ENCODE measurements around the gene ANO7.

Gene ANO7

DNA sequence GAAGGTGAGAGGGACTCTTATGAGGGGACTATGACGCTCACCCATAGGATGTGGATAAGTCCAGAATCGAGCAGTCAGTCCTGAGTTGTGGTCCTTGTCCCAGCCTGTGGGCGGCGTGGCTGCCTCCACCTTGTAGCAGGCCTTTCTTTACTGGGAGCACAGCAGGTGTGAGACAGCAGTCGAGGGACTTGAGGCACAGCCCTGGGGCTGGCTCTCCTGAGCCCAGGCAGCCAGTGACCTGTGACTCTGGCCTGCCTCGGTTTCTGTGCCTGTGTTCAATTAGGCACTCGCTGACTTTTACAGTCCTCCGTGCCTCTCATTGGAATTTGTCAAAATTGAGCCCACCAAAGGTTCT is 30.0 kb upstream of the ANO7 start:
- DNase-seq (ENCODE audit: low spot score): no peak

DNA sequence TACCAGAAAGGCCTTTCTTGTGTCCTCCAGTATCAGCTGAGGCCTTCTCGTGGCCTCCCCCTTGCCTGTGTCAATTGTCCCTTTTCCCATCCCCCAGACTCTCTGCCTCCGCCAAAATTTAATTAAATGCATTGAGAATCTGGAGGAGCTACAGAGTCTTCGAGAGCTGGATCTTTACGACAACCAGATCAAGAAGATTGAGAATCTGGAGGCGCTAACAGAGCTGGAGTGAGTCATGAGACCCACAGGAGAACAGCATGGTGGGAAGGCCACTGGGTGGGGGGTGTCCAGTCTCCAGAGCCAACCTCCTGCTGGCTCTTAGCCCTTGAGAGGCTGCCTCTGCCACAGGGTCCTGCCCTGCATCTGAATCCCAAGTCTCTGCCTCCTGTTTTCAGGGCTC is 29.4 kb upstream of the ANO7 start:
- DNase-seq (ENCODE audit: low spot score): no peak

- DNase-seq (ENCODE audit: low spot score): no peak
Measured at GRCh38 chr2:241160318-241160717, 28.2 kb upstream of the ANO7 start.

DNA sequence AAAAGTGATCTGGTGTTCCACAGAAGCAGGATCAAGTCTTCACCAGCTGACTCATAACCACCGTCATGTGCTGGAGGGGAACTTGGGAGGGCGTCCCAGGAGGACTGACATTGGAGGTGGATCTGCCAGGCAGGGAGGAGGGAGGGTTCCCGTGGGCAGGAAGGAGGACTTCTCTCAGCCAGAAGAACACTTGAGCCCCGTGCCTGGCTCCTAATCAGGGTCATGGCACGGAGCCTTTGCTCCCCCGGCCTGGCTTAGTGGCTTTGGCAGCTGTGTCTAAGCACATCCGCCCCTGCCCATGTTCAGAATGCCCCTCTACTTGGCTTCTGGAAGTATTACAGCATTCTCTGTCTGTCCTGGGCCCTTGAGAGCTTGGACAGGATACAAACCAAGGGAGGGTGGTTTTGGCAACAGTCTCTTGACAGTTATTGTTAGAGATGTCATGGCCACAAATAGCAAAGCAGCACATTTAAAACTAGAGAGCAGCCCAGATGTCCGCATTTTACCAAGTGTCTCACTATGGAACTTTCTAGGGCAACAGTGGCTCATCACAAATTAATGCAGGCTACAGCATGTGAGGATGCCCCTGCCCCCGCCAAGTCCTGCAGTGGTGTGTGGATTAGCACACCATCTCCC is 26.7 kb upstream of the ANO7 start:
- no peak for DNase-seq (ENCODE audit: low spot score)

DNA sequence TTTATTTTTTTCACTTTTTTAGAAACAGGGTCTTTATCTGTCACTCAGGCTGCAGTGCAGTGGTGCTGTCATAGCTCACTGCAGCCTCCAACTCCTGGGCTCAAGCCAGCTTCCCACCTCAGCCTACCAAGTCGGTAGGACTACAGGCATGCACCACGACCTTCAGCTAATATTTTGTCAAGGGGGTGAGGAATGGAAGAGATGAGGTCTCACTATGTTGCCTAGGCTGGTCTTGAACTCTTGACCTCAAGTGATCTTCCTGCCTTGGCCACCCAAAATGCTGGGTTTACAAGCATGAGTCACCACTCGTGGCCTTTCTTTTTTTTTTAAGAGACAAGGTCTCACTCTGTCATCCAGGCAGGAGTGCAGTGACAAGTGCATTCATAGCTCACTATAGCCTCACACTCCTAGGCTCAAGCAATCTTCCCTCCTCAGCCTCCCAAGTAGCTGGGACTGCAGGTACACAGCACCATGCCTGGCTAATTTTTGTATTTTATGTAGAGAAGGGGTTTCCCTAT is 24.8 kb upstream of the ANO7 start:
- DNase-seq (ENCODE audit: low spot score): no peak

DNA sequence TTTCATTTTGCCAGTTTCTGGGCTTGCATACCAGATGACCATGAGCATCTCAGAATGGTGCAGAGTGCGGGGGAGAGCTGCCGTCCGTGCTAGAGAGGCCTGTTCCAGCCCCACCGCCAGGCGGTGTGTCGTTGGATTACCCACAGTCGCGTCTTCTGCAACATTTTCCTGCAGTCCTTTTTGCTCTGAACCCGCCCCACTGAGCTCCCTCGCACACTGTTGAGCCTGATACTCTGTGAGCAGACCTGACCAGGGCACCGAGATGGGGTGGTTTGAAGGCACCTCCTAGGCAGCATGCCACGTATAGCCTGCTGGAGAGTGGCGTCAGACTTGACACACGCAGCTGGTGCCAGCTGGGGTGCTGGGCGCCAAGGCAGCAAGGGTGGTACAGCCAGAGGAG is 20.1 kb upstream of the ANO7 start:
- DNase-seq (ENCODE audit: low spot score): no peak

- no peak for DNase-seq (ENCODE audit: low spot score)
Measured at GRCh38 chr2:241173557-241173956, 14.9 kb upstream of the ANO7 start.

GRCh38 chr2:241177526-241178334 is 10.7 kb upstream of the ANO7 start:
- DNase-seq (ENCODE audit: low spot score): no peak

GRCh38 chr2:241178961-241179360 is 9.5 kb upstream of the ANO7 start:
- DNase-seq (ENCODE audit: low spot score): no peak

- no peak for DNase-seq (ENCODE audit: low spot score)
Measured at GRCh38 chr2:241179899-241180298, 8.6 kb upstream of the ANO7 start.

DNA sequence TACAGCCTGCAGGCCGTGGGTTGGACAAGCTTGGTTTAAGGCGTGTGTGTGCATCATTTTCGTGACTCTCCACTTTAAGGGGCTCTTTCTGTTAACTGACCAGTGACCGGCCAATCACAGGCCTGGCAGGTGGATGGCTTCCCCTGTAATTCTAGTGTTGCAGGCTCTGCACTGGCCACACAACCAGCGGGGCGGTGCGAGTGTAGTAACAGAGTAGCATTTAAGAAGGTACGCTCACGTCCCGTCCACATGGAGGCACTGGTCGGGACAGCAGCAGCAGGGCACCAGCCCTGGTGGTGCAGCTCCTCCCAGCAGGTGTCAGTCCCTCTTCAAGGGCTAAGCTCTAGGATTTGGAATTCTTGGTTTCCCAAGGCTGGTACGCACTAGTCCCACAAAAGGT is 8.0 kb upstream of the ANO7 start:
- DNase-seq (ENCODE audit: low spot score): no peak

DNA sequence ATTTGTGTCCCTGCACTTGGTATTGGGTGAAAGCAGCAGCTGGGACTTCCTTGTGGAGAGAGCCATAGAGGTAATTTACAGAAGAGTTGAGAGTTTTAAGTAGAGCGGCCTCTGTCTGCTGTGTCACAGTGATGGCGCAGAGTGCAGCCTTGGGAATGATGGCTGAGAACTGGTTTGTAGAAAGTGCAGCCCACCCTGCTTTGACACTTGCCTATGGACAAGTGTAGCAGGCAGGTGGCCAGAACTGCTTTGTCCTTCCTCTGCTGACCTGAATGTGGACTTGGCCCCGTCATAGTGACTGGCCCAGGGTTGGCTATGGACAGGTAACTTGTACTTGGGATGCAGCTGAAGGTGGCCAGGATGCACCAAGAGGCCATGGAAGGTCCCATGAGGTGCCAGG is 6.4 kb upstream of the ANO7 start:
- DNase-seq (ENCODE audit: low spot score): no peak

DNA sequence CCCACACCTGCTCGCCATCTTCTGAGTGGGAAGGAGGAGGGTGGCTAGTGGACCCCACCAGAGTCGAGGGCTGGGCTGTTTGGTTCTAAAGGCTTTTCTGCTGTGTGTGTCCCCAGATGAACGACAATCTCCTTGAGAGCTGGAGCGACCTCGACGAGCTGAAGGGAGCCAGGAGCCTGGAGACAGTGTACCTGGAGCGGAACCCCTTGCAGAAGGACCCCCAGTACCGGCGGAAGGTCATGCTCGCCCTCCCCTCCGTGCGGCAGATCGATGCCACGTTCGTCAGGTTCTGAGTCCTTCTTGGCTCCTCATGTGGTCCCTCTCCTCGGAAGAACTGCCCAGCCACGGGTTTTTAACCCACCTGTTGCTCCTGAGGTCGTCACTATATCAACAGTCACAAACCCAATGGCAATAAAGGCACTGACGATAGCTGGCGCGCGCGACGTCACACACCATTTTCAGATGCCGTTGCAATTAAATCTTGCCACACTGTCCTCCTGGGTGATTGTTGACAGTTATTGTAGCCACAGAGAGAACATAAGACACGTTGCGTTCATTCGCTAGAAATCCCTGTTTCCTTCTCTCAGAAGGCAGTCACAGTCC is 5.8 kb upstream of the ANO7 start:
- DNase-seq (ENCODE audit: low spot score): no peak

DNA sequence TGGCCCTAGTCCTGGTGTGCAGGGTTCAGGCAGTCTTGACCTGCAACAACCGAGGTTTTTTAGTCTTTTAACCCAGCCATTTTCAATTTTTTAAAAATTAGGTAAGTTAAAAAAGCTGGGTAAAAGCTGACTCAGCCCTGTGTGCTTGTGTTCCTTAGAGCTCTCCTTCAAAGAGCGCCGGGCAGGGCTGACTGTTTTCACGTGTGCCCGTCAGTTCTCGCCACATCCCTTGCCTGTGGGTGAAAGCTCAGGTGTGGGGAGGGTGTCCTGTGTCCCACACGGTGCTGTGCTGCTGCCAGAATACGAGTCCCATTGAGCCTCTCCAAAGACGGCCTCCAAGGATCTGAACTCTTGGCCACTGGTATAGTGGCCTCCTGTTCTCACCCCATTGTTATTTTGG is 5.3 kb upstream of the ANO7 start:
- no peak for DNase-seq (ENCODE audit: low spot score)

DNA sequence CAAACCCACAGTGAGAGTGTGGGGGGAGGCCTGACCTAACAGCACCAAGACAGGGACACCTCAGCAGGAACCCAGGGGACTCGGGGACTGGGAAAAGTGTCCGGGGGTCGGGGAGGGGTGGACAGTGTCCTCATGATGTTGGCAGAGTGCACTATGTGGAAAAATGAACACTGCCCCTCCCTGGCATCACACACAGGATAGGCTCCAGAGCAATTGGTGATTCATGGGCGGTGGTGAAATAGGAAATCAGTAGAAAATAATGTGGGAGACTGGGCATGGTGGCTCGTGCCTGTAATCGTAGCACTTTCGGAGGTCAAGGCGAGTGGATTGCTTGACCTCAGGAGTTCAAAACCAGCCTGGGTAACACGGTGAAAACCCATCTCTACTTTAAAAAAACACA is 3.6 kb upstream of the ANO7 start:
- no peak for DNase-seq (ENCODE audit: low spot score)

GRCh38 chr2:241185961-241186360 is 2.5 kb upstream of the ANO7 start:
- no peak for DNase-seq (ENCODE audit: low spot score)

DNA sequence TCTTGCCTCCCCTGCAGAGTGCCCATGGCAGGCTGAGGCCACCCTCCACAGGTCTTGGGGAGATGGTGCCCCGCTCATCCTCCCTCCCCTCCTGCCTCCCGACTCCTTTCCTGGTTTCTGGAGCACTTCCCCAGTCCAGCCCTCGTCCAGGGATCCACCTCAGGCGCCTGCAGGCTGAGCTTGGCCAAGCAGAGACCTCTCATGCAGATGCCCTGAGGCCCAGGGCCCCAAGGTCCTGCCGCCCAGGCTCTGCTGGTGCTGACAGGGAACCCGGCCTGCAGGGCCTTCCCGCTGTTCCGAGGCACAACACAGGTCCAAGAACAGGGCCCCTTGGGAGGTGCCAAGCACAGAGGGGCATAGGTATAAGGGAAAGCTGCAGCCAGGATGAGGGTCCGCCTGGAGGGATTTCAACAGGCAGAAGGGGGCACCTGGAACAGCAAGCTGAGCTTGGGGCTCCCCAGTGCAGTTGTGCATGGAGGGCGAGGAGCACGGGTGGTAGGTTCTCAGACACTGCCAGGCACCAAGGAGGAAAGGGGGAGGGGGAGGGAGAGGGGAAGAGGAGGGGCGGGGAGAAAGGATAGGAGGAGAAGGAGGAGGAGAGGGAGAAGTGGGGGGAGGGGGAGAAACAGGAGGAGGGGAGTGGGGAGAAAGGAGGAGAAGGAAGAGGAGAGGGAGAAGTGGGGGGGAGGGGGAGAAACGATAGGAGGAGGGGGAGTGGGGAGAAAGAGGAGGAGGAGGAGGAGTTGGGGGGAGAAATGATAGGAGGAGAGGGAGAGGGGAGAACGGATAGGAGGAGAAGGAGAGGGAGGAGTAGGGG is 1.2 kb upstream of the ANO7 start:
- no peak for DNase-seq (ENCODE audit: low spot score)

DNA sequence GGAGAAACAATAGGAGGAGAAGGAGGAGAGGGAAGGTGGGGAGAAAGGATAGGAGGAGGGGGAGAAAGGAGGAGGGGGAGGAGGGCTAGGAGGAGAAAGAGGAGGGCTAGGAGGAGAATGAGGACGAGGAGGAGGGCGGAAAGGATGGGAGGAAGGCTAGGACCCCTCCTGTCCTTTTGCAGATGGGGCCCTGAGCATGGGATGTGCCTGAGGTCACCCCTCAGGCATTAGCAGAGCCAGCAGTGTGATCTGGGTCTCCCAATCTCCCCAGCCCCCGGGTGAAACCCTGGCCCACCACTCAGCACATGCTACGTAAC is 601 bp upstream of the ANO7 start:
- DNase-seq (ENCODE audit: low spot score): no peak

DNA sequence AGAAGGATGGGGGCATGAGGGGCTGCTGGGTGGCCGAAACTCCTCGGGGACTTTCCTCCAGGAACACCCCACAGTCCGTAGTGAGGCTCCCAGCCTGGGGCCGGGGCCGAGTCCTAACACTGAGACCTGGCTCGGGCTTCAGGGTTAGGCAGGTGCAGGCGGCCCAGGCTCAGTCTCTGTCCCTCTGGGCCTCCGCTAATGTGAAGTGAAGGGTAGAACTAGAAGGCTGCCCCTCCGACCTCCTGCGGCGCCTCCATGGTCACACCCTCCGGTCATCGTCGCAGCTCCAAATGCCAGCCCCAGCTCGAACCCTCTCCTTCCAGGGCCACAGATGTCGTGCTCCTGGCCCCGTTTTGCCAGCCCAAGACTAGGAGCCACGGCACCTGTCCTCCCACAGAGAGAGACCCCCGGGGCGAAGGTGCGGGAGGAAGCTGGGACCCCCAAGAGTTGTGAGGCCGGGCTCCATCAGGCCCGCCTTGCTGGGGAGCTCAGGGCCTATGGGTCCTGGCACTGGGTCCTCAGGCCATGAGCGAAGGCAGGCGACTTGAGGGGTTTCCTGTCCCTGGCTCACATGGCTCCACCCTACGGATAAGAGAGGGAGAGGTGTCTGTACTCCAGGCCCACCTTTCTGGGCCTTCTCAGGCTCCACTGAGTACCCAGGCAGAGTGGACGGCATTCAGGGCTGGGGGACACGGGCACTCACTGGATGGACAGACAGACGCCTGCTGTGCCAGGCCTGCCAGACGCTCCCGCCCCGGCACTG is 797 bp downstream of the ANO7 start:
- DNase-seq (ENCODE audit: low spot score): no peak

DNA sequence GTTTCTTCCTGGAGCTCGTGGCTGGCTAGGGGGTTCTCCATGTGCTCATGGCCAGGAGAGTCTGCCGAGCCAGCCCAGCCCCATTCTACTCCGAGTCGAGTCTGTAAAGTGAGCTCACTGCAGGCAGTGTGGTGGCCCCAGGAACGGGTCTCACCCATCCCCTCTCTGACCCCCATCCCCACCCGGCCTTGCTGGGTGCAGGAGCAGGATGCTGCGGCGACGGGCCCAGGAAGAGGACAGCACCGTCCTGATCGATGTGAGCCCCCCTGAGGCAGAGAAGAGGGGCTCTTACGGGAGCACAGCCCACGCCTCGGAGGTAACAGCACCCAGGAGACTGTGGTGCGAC is 1.4 kb downstream of the ANO7 start:
- no peak for DNase-seq (ENCODE audit: low spot score)

DNA sequence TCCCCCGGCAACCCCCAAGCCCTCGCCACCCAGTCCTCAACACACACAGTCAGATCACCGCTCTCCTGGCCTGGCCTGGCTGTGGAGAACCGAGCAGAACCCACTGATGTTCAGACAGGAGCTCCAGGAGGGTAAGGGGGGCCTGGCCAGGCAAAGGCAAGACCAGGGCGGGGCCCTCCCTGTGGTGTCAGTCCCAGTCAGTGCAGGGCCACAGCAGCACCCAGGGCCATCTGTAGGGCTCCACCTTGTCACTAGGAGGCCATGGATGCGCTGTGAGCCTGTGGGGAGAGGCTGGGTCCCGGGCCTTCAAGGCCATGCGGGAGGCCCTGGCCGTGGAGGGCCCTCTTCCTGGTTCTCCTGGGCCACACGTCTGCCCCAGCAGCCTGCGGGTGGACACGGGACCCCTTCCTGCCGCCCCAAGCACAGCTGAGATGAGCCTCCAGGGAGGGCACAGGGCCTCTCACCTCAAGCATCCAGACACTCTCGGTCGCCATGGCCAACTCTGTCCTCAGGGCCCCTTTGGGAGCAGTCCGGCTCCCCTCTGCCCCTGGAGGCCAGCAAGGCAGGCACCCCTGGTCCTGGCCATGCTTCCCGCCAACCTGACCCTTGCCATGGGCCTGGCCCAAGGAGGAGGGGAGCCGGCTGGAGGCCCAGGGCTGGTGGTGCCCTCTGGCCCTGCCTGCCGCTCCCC is 2.0 kb downstream of the ANO7 start:
- DNase-seq (ENCODE audit: low spot score): no peak

DNA sequence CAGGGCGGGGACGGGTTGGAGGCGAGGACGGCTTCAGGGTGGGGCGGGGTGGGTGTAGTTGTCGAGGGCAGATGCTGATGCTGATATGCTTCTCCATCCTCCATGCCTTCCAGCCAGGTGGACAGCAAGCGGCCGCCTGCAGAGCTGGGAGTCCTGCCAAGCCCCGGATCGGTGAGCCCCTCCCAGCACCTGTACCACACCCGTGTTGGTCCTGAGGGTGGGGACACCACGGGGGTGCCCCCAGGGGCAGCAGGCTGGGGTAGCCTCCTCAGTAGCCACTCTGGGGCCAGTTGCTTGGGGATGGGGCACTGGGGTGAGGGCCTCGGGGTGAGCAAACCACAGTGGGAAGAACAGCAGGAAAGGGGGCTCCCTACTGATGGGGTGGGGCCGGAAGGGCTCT is 2.6 kb downstream of the ANO7 start:
- DNase-seq (ENCODE audit: low spot score): no peak

Data from HuH-7 (cell line).